HG03571 (cell line): ENCODE data around the gene ITPK1.
"Not testable (repeated sequence)": the region's sequence is repeated elsewhere in the genome, so short reads cannot be mapped to it uniquely, and the experiment has no call there.

Experiments
- ATAC-seq: cut with Tn5 transposase; IDR thresholded peaks from one replicate; pipeline ENCODE4 v1.9.1; 2021; ENCODE audit not compliant: unreplicated experiment

Gene ITPK1

GRCh38 chr14:93062890-93063289, 52.8 kb downstream of the ITPK1 start:
- ATAC-seq, result no peak

- not testable (repeated sequence) for ATAC-seq
Observed at GRCh38 chr14:93062013-93062412, 53.7 kb downstream of the ITPK1 start.

GRCh38 chr14:93061380-93062012, 54.2 kb downstream of the ITPK1 start:
- ATAC-seq, result no peak

GRCh38 chr14:93060841-93061240, 54.9 kb downstream of the ITPK1 start:
- no peak for ATAC-seq

GRCh38 chr14:93059917-93060545, 55.7 kb downstream of the ITPK1 start:
- no peak for ATAC-seq

GRCh38 chr14:93059260-93059659, 56.5 kb downstream of the ITPK1 start:
- ATAC-seq, result no peak

GRCh38 chr14:93057586-93058280, 58.0 kb downstream of the ITPK1 start:
- no peak for ATAC-seq

- no peak for ATAC-seq
Observed at GRCh38 chr14:93056840-93057585, 58.7 kb downstream of the ITPK1 start.

- no peak for ATAC-seq
Observed at GRCh38 chr14:93056166-93056839, 59.4 kb downstream of the ITPK1 start.

GRCh38 chr14:93055651-93056115, 60.0 kb downstream of the ITPK1 start:
- no peak for ATAC-seq

- ATAC-seq, result no peak
Observed at GRCh38 chr14:93054876-93055275, 60.8 kb downstream of the ITPK1 start.

GRCh38 chr14:93054006-93054405, 61.7 kb downstream of the ITPK1 start:
- no peak for ATAC-seq

GRCh38 chr14:93051600-93052546, 63.9 kb downstream of the ITPK1 start:
- no peak for ATAC-seq

- no peak for ATAC-seq
Observed at GRCh38 chr14:93050761-93051160, 65.0 kb downstream of the ITPK1 start.

- no peak for ATAC-seq
Observed at GRCh38 chr14:93049867-93050331, 65.8 kb downstream of the ITPK1 start.

- no peak for ATAC-seq
Observed at GRCh38 chr14:93049315-93049714, 66.4 kb downstream of the ITPK1 start.

- no peak for ATAC-seq
Observed at GRCh38 chr14:93048843-93049242, 66.9 kb downstream of the ITPK1 start.

- ATAC-seq, result no peak
Observed at GRCh38 chr14:93047661-93048060, 68.1 kb downstream of the ITPK1 start.

GRCh38 chr14:93047157-93047556, 68.6 kb downstream of the ITPK1 start:
- no peak for ATAC-seq

GRCh38 chr14:93046705-93047050, 69.0 kb downstream of the ITPK1 start:
- no peak for ATAC-seq
